ENCODE results near the gene MT1A.

DNA sequence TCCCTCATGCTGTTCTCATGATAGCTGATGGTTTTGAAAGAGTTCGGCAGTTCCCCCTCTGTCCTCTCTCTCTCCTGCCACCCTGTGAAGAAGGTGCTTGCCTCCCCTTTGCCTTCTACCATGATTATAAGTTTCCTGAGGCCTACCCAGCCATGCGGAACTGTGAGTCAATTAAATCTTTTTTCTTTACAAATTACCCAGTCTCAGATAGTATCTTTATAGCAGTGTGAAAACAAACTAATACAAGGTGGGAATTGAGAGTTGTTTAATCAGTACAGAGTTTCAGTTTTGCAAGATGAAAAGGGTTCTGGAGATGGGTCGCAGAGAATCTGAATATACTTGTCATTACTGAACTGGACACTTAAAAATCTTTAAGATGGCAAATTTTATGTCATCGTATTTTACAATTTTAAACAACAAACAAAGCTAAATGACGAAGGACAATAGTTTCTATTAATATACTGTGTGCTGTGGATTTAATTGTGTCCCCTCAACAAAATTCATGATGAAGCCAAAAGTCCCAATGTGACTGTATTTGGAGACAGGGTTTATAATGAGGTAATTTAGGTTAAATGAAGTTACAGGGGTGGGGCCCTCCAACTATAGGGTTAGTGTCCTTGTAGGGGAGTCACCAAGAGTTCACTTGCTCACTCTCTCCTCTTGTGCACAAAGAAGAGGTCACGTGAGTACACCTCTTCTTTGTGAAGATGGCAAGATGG lies 44.7 kb upstream of the MT1A start:
- no peak for TF ChIP-seq EZH2 (IDR thresholded peaks at IDR 0.05; ENCODE audit: low read depth)
- TF ChIP-seq, protein P1, sequence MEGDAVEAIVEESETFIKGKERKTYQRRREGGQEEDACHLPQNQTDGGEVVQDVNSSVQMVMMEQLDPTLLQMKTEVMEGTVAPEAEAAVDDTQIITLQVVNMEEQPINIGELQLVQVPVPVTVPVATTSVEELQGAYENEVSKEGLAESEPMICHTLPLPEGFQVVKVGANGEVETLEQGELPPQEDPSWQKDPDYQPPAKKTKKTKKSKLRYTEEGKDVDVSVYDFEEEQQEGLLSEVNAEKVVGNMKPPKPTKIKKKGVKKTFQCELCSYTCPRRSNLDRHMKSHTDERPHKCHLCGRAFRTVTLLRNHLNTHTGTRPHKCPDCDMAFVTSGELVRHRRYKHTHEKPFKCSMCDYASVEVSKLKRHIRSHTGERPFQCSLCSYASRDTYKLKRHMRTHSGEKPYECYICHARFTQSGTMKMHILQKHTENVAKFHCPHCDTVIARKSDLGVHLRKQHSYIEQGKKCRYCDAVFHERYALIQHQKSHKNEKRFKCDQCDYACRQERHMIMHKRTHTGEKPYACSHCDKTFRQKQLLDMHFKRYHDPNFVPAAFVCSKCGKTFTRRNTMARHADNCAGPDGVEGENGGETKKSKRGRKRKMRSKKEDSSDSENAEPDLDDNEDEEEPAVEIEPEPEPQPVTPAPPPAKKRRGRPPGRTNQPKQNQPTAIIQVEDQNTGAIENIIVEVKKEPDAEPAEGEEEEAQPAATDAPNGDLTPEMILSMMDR (conservative IDR thresholded peaks at IDR 0.05) = no peak

All from PC-9 (cell line).